Omental fat pad (tissue), 4 donors: ENCODE results near the gene IRGQ. TPM values are rescaled to one million over a fixed set of nuclear protein-coding genes. Genes with fewer than 3 reads are reported as not detected.
A peak's percentile ranks its signal among the peaks of the same experiment; 100 is the strongest.

Experiments used
- ATAC-seq: fragments of 150-250 bp; one replicate; pipeline ENCODE4 v1.9.1; 2016; ENCODE audit warnings: mild to moderate bottlenecking, moderate library complexity; ENCODE audit not compliant: low FRiP score
- DNase-seq: peaks from one replicate; pipeline ENCODE4 v3.0.0-alpha.2; 2019; ENCODE audit warnings: low spot score
- total RNA-seq, 4 donors: library from RNA; depleted of rRNA; stranded (reverse); fragments of >200 nt; gene quantifications; one replicate each; pipeline ENCODE4 v1.1.0, GENCODE V29; 2016
- TF ChIP-seq, protein P1 (sequence below), 3 donors: fragments of 450-650 bp; IDR thresholded peaks; one replicate each; pipeline ENCODE4 v1.5.1; 2016 to 2017; ENCODE audit warnings: antibody characterized with exemption in 3 of 3, mild to moderate bottlenecking in 3 of 3, moderate library complexity in 2 of 3

Gene IRGQ
- total RNA-seq, 4 donors from 2014 or later = 14.4 to 24.0 (median 17.6) TPM

DNA sequence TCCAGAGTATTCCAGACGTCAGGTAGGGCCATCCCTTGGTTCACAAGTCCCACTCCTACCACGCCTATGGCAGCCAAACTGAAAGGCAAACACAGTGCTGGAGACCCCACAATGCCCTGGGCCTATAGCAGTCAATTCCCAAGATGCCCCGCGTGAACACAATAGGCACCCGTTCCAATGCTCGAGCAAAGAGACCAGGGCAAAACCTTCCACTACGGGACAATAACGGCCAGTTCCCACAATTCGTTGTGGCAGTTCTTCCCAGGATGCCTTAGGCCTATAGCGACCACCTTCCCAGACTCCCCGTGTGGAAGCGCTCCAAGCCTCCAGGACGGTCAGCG is 23.0 kb upstream of the IRGQ start:
- TF ChIP-seq, protein P1, sequence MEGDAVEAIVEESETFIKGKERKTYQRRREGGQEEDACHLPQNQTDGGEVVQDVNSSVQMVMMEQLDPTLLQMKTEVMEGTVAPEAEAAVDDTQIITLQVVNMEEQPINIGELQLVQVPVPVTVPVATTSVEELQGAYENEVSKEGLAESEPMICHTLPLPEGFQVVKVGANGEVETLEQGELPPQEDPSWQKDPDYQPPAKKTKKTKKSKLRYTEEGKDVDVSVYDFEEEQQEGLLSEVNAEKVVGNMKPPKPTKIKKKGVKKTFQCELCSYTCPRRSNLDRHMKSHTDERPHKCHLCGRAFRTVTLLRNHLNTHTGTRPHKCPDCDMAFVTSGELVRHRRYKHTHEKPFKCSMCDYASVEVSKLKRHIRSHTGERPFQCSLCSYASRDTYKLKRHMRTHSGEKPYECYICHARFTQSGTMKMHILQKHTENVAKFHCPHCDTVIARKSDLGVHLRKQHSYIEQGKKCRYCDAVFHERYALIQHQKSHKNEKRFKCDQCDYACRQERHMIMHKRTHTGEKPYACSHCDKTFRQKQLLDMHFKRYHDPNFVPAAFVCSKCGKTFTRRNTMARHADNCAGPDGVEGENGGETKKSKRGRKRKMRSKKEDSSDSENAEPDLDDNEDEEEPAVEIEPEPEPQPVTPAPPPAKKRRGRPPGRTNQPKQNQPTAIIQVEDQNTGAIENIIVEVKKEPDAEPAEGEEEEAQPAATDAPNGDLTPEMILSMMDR (IDR thresholded peaks at IDR 0.05) = no peak

DNA sequence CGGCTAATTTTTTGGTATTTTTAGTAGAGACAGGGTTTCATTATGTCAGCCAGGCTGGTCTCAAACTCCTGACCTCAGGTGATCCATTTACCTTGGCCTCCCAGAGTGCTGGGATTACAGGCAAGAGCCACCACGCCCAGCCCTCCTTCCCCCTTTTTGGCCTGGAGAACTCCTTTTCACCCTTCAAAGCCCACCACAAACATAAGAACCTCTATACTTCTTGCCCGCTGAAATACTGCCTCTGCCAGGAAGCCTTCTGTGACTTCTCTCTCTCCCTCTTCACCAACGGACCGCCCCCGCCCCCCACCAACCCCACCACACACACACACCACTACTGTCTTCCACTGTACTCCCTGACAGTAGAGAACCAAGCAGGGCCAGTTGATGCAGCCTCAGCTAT is 21.0 kb upstream of the IRGQ start:
- DNase-seq (no peak), ATAC-seq (no peak)

More for the DNA sequence above, 23.0 kb upstream of the IRGQ start:
- ATAC-seq (peak; percentile 39), DNase-seq (no peak)

GRCh38 chr19:43616306-43616705 is 20.4 kb upstream of the IRGQ start:
- ATAC-seq (no peak), DNase-seq (no peak)
- TF ChIP-seq, protein P1 (IDR thresholded peaks at IDR 0.05) = no peak

More for the DNA sequence above, 21.0 kb upstream of the IRGQ start:
- TF ChIP-seq, protein P1 (IDR thresholded peaks at IDR 0.05) = no peak

DNA sequence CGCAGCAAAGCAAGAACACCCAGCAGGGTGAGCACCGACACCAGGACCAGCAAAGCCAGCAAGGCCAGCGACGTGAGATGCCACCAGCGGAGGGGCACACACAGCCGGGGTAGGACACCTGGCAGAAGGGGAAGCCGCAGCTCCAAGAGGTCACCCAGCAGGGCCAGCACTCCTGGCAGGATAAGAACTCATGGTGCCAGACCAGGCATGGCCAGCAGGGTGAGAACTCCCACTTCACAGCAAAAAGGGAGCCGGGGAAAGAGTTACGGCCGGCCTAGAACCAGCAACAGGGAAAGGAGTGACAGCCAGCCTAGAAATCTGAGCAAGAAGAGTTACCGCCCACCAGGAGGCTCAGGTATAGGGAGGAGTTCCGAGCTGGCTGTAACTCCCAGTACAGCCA is 16.4 kb upstream of the IRGQ start:
- TF ChIP-seq, protein P1 (IDR thresholded peaks at IDR 0.05) = no peak
- ATAC-seq = no peak
- DNase-seq = no peak

- TF ChIP-seq, protein P1 (IDR thresholded peaks at IDR 0.05) = no peak
- ATAC-seq = no peak
- no peak for DNase-seq
Observed at GRCh38 chr19:43611788-43612187, 15.9 kb upstream of the IRGQ start, which contains the start of gene SRRM5. SRRM5 (plus strand) TSS chr19:43612088; CDS start chr19:43612122, 34 bp downstream.

DNA sequence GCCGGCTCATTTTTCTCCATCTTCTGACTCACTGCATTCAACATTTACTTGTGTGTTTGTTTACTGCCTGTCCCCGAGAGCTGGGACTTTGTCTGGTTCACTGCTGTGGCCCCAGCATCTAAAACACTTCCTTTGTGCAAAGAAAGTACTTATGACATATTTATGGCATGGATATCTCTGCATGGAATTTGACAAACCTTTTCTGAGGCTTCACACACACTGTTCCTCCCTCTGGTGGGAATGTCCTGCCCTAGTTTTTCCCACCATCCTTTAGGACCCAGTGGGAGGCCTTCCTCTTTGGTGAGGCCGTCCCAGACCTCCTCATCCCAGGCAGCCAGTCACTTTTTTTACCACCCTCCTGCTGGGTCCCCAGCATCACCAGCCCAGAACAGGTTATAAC is 14.6 kb upstream of the IRGQ start:
- ATAC-seq = no peak
- DNase-seq = no peak
- TF ChIP-seq, protein P1 (IDR thresholded peaks at IDR 0.05) = no peak

DNA sequence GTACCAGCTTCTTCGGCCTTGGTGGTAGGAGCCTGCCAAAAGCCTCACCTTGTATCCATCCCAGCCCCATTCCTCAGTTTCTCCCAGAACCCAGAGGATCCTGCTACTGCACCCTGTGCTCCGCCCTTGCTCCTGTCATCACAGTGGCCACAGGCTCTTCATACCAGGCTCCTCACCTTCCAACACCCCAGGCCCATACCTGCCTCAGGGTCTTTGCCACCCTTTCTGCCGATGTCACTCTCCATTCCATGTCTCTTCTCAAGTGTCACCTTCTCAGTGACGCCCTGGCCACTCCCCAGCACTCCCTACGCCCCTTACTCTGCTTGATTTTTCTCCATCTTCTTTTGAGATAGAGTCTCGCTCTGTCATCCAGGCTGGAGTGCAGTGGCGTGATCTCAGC is 13.9 kb upstream of the IRGQ start:
- TF ChIP-seq, protein P1 (IDR thresholded peaks at IDR 0.05) = no peak
- no peak for DNase-seq
- ATAC-seq = no peak
